Endothelial cell (in vitro differentiated cells): ENCODE measurements around the gene LRP6. TPM values are rescaled to one million over a fixed set of nuclear protein-coding genes. Genes with fewer than 3 reads are reported as not detected.

Experiments
- DNase-seq: peaks from one replicate; pipeline ENCODE4 v3.0.0; 2021; ENCODE audit warnings: low spot score
- H3K27ac Mint-ChIP-seq: one replicate; pipeline ENCODE4 v1.8.0; 2021; ENCODE audit warnings: mixed read lengths, inconsistent platforms; ENCODE audit not compliant: unreplicated experiment
- H3K27me3 Mint-ChIP-seq: one replicate; pipeline ENCODE4 v1.8.0; 2021; ENCODE audit warnings: mild to moderate bottlenecking, moderate library complexity, mixed read lengths, inconsistent platforms; ENCODE audit not compliant: unreplicated experiment
- H3K36me3 Mint-ChIP-seq: one replicate; pipeline ENCODE4 v1.8.0; 2021; ENCODE audit warnings: mild to moderate bottlenecking, low read depth, mixed read lengths, inconsistent platforms; ENCODE audit not compliant: unreplicated experiment
- H3K4me1 Mint-ChIP-seq: one replicate; pipeline ENCODE4 v1.8.0; 2021; ENCODE audit warnings: mild to moderate bottlenecking, mixed read lengths, inconsistent platforms; ENCODE audit not compliant: unreplicated experiment
- H3K4me3 Mint-ChIP-seq: one replicate; pipeline ENCODE4 v1.8.0; 2021; ENCODE audit warnings: mild to moderate bottlenecking, mixed read lengths, inconsistent platforms; ENCODE audit not compliant: unreplicated experiment
- H3K9me3 Mint-ChIP-seq: one replicate; pipeline ENCODE4 v1.8.0; 2021; ENCODE audit warnings: mixed read lengths, inconsistent platforms; ENCODE audit not compliant: unreplicated experiment
- CTCF ChIP-seq: fragments of 200-600 bp; sonication (generic); IDR thresholded peaks from one replicate; pipeline ENCODE4 v1.5.0; 2021; ENCODE audit warnings: antibody characterized with exemption; ENCODE audit not compliant: unreplicated experiment
- total RNA-seq: library from RNA; stranded (reverse); fragmentation: NEBNext Ultra II Directional; extraction: Animal tissue kit (Norgen Biotek cat#: 25700); gene quantifications from one replicate; pipeline ENCODE4 v1.2.1, GENCODE V29; 2021; ENCODE audit not compliant: unreplicated experiment

The LRP6 gene
- total RNA-seq, 1 donor from 2014 or later: 82.9 TPM

- Mint-ChIP-seq H3K9me3 (no peaks in the 10 kb centered on the region), H3K27me3 (no peaks in the 10 kb centered on the region), H3K4me3 (no peak overlapping the region), H3K27ac (no peak overlapping the region), H3K4me1 (peaks cover 40% of the 10 kb centered on the region), H3K36me3 (peaks cover 1% of the 10 kb centered on the region)
- TF ChIP-seq CTCF: no peak
- DNase-seq: no peak
Measured at GRCh38 chr12:12207746-12208145, 59.1 kb downstream of the LRP6 start.

- H3K27me3 Mint-ChIP-seq: no peaks in the 10 kb centered on the region
- no peak for DNase-seq
- no peak for TF ChIP-seq CTCF
- H3K36me3 Mint-ChIP-seq: peaks cover 9% of the 10 kb centered on the region
- H3K9me3 Mint-ChIP-seq: no peaks in the 10 kb centered on the region
- H3K4me3 Mint-ChIP-seq: no peak overlapping the region
- no peak overlapping the region for H3K27ac Mint-ChIP-seq
- H3K4me1 Mint-ChIP-seq: peaks cover 39% of the 10 kb centered on the region
Measured at GRCh38 chr12:12206776-12207388, 60.0 kb downstream of the LRP6 start.

GRCh38 chr12:12202747-12203146 is 64.1 kb downstream of the LRP6 start:
- no peak overlapping the region for H3K4me3 Mint-ChIP-seq
- TF ChIP-seq CTCF: no peak
- H3K36me3 Mint-ChIP-seq: peaks cover 40% of the 10 kb centered on the region
- H3K27ac Mint-ChIP-seq: peak overlapping the region; percentile 50
- peaks cover 3% of the 10 kb centered on the region for H3K27me3 Mint-ChIP-seq
- no peaks in the 10 kb centered on the region for H3K9me3 Mint-ChIP-seq
- peaks cover 23% of the 10 kb centered on the region for H3K4me1 Mint-ChIP-seq
- DNase-seq: no peak

GRCh38 chr12:12202105-12202504 is 64.7 kb downstream of the LRP6 start:
- H3K4me3 Mint-ChIP-seq: no peak overlapping the region
- peaks cover 45% of the 10 kb centered on the region for H3K36me3 Mint-ChIP-seq
- H3K27me3 Mint-ChIP-seq: peaks cover 3% of the 10 kb centered on the region
- H3K4me1 Mint-ChIP-seq: peaks cover 19% of the 10 kb centered on the region
- H3K9me3 Mint-ChIP-seq: no peaks in the 10 kb centered on the region
- TF ChIP-seq CTCF: no peak
- DNase-seq: no peak
- H3K27ac Mint-ChIP-seq: no peak overlapping the region

- Mint-ChIP-seq H3K4me1 (peaks cover 25% of the 10 kb centered on the region), H3K4me3 (peak overlapping the region; percentile 6), H3K27me3 (peaks cover 3% of the 10 kb centered on the region), H3K36me3 (peaks cover 53% of the 10 kb centered on the region), H3K9me3 (no peaks in the 10 kb centered on the region), H3K27ac (no peak overlapping the region)
- no peak for TF ChIP-seq CTCF
- no peak for DNase-seq
Measured at GRCh38 chr12:12201274-12201758, 65.5 kb downstream of the LRP6 start.
